Suprapubic skin (tissue), 4 donors: ENCODE measurements around the gene KLHL29. TPM values are rescaled to one million over a fixed set of nuclear protein-coding genes. Genes with fewer than 3 reads are reported as not detected.

ENCODE experiments used
- DNase-seq, 2 donors: peaks; one replicate each; pipeline ENCODE4 v3.0.0-alpha.2; 2019; ENCODE audit warnings: low spot score in 2 of 2
- H3K27ac ChIP-seq: fragments of 200-600 bp; sonication (generic); one replicate; pipeline ENCODE4 v1.5.1; 2019
- H3K27me3 ChIP-seq: fragments of 200-600 bp; sonication (generic); one replicate; pipeline ENCODE4 v1.5.1; 2019
- H3K36me3 ChIP-seq: fragments of 200-600 bp; sonication (generic); one replicate; pipeline ENCODE4 v1.5.1; 2019
- H3K4me1 ChIP-seq: fragments of 200-600 bp; sonication (generic); one replicate; pipeline ENCODE4 v1.5.1; 2019
- H3K4me3 ChIP-seq: fragments of 200-600 bp; sonication (generic); one replicate; pipeline ENCODE4 v1.5.1; 2019; ENCODE audit warnings: mild to moderate bottlenecking
- H3K9me3 ChIP-seq: fragments of 200-600 bp; sonication (generic); one replicate; pipeline ENCODE4 v1.5.1; 2019
- CTCF ChIP-seq, 2 donors: fragments of 200-600 bp in 1 of 2; fragments of 450-650 bp in 1 of 2; sonication (generic) in 1 of 2; IDR thresholded peaks; one replicate each; pipeline ENCODE4 v1.5.1; 2016 to 2019; ENCODE audit warnings: antibody characterized with exemption in 2 of 2, mild to moderate bottlenecking in 1 of 2, moderate library complexity in 1 of 2
- EP300 ChIP-seq: sonication (generic); formaldehyde crosslinking; IDR thresholded peaks from one replicate; pipeline ENCODE4 v1.6.1; 2017; ENCODE audit warnings: antibody characterized with exemption
- POLR2A ChIP-seq, 2 donors: fragments of 450-650 bp; IDR thresholded peaks; one replicate each; pipeline ENCODE4 v1.6.1; 2017; ENCODE audit warnings: antibody characterized with exemption in 2 of 2, mild to moderate bottlenecking in 2 of 2, moderate library complexity in 2 of 2
- POLR2AphosphoS5 ChIP-seq, 3 donors: sonication (generic); formaldehyde crosslinking; IDR thresholded peaks; one replicate each; pipeline ENCODE4 v1.6.1; 2017; ENCODE audit warnings: antibody characterized with exemption in 3 of 3
- WGBS: methylation state at CpG from one replicate; pipeline ENCODE4 v1.1.5; 2018; 5-methylcytosine and 5-hydroxymethylcytosine counted together
- total RNA-seq, 4 donors: library from RNA; depleted of rRNA; stranded (reverse); fragments of >200 nt; gene quantifications; one replicate each; pipeline ENCODE4 v1.1.0, GENCODE V29; 2016

KLHL29 gene
- total RNA-seq, 4 donors from 2014 or later, result 17.1 to 30.8 (median 20.7) TPM

- Histone ChIP-seq H3K27ac (no peak overlapping the region), H3K27me3 (no peaks in the 10 kb centered on the region), H3K4me3 (no peak overlapping the region), H3K36me3 (no peaks in the 10 kb centered on the region), H3K9me3 (no peaks in the 10 kb centered on the region), H3K4me1 (peaks cover 60% of the 10 kb centered on the region)
- DNase-seq, result no peak
- no peak for TF ChIP-seq POLR2A (IDR thresholded peaks at IDR 0.05)
- no peak for TF ChIP-seq CTCF (IDR thresholded peaks at IDR 0.05)
- no peak for TF ChIP-seq POLR2AphosphoS5 (IDR thresholded peaks at IDR 0.05)
- TF ChIP-seq EP300, result no peak
- 77% methylated on average over 8 of the region's 8 CpGs for WGBS
These were observed 109.3 kb downstream of the KLHL29 start for GRCh38 chr2:23494286-23494685.

GRCh38 chr2:23495661-23496114 is 110.7 kb downstream of the KLHL29 start:
- 51% methylated on average over 18 of the region's 19 CpGs for WGBS
- H3K9me3 ChIP-seq, result no peaks in the 10 kb centered on the region
- no peak overlapping the region for H3K27ac ChIP-seq
- H3K36me3 ChIP-seq, result no peaks in the 10 kb centered on the region
- H3K27me3 ChIP-seq, result no peaks in the 10 kb centered on the region
- H3K4me1 ChIP-seq, result peaks cover 67% of the 10 kb centered on the region
- DNase-seq, result no peak
- H3K4me3 ChIP-seq, result no peak overlapping the region
- no peak for TF ChIP-seq EP300
- no peak for TF ChIP-seq CTCF (IDR thresholded peaks at IDR 0.05)
- TF ChIP-seq POLR2AphosphoS5 (IDR thresholded peaks at IDR 0.05), result no peak
- no peak for TF ChIP-seq POLR2A (IDR thresholded peaks at IDR 0.05)

- TF ChIP-seq CTCF (IDR thresholded peaks at IDR 0.05) (no peak), POLR2A (IDR thresholded peaks at IDR 0.05) (no peak), EP300 (no peak), POLR2AphosphoS5 (IDR thresholded peaks at IDR 0.05) (no peak)
- no peak for DNase-seq
- no peaks in the 10 kb centered on the region for H3K9me3 ChIP-seq
- H3K4me3 ChIP-seq, result no peak overlapping the region
- 92% methylated on average over 5 of the region's 5 CpGs for WGBS
- H3K36me3 ChIP-seq, result no peaks in the 10 kb centered on the region
- no peaks in the 10 kb centered on the region for H3K27me3 ChIP-seq
- H3K27ac ChIP-seq, result no peak overlapping the region
- peaks cover 67% of the 10 kb centered on the region for H3K4me1 ChIP-seq
These were observed 111.5 kb downstream of the KLHL29 start for GRCh38 chr2:23496456-23496855.

- DNase-seq, result no peak
These were observed 112.1 kb downstream of the KLHL29 start for GRCh38 chr2:23497063-23497462.

GRCh38 chr2:23497536-23497935 is 112.6 kb downstream of the KLHL29 start:
- TF ChIP-seq CTCF (IDR thresholded peaks at IDR 0.05), result no peak
- no peak for DNase-seq
- Histone ChIP-seq H3K36me3 (no peaks in the 10 kb centered on the region), H3K4me3 (no peak overlapping the region), H3K27ac (no peak overlapping the region), H3K27me3 (no peaks in the 10 kb centered on the region), H3K9me3 (no peaks in the 10 kb centered on the region), H3K4me1 (peaks cover 64% of the 10 kb centered on the region)
- 38% methylated on average over 6 of the region's 6 CpGs for WGBS

More at GRCh38 chr2:23497063-23497462, 112.1 kb downstream of the KLHL29 start:
- Histone ChIP-seq H3K4me1 (peaks cover 67% of the 10 kb centered on the region), H3K27me3 (no peaks in the 10 kb centered on the region), H3K36me3 (no peaks in the 10 kb centered on the region), H3K4me3 (no peak overlapping the region), H3K27ac (no peak overlapping the region), H3K9me3 (no peaks in the 10 kb centered on the region)
- no peak for TF ChIP-seq CTCF (IDR thresholded peaks at IDR 0.05)
- no peak for TF ChIP-seq POLR2A (IDR thresholded peaks at IDR 0.05)
- TF ChIP-seq POLR2AphosphoS5 (IDR thresholded peaks at IDR 0.05), result no peak
- TF ChIP-seq EP300, result no peak
- 30% methylated on average over 7 of the region's 7 CpGs for WGBS
